ENCODE measurements around the gene NUMB. TPM values are rescaled to one million over a fixed set of nuclear protein-coding genes. Genes with fewer than 3 reads are reported as not detected.

Gene NUMB
- total RNA-seq, 1 donor from 2014 or later: 60.7 TPM

DNA sequence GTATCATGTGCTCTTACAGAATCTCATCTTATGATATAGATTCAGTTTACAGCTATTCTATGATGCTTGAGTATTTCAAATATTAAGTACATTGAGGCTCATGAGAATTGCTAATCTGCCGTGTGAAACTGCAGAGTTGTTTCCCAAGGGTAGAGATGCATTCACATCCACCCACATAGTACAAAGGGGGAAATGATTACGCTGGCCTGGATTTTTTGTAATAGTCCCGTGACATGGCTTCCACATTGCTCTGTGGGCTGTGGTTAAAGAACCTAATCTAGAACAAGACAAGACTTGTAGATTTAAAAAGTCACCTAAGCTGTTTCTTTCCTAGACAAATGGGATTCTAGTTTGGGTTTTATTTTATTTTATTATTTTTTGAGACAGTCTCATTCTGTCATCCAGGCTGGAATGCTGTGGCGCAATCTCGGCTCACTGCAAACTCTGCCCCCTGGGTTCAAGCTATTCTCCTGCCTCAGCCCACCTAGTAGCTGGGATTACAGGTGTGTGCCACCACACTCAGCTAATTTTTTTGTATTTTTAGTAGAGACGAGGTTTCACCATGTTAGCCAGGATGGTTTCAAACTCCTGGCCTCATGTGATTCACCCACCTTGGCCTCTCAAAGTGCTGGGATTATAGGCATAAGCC lies 19.4 kb upstream of the NUMB start:
- no peak for DNase-seq (ENCODE audit: low spot score)
- Mint-ChIP-seq H3K36me3 (ENCODE audit: low read depth) (no peaks in the 10 kb centered on the region), H3K27me3 (ENCODE audit: low read depth) (no peaks in the 10 kb centered on the region)

DNA sequence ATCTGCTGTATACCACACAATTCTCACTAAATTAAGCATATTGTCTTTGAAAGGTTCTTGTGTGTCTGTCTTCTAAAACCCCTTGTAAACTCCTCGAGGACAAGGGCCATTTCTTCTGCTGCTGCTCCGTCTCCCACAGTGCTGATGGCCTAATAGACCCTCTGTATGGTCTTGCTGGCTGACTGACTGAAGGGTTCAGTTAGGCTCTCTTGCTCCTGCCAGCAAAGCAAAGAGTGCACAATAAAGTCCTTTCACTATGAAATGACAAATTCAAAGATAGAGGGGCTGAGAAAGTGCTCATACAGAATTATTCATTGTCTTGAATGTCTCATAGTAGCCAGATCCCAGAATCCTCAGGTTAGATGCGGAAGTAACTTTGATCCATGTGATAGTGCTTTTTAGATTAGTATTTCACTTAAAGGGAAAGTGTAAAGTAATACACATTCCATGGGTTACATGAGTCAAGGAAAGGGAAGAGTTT lies 18.1 kb upstream of the NUMB start:
- Mint-ChIP-seq H3K27ac (ENCODE audit: unreplicated experiment) (no peak overlapping the region), H3K27me3 (ENCODE audit: low read depth) (no peaks in the 10 kb centered on the region), H3K9me3 (ENCODE audit: low read depth) (no peaks in the 10 kb centered on the region), H3K4me1 (ENCODE audit: low read depth) (peaks cover 3% of the 10 kb centered on the region), H3K36me3 (ENCODE audit: low read depth) (no peaks in the 10 kb centered on the region), H3K4me3 (ENCODE audit: unreplicated experiment) (no peak overlapping the region)
- TF ChIP-seq, protein P1, sequence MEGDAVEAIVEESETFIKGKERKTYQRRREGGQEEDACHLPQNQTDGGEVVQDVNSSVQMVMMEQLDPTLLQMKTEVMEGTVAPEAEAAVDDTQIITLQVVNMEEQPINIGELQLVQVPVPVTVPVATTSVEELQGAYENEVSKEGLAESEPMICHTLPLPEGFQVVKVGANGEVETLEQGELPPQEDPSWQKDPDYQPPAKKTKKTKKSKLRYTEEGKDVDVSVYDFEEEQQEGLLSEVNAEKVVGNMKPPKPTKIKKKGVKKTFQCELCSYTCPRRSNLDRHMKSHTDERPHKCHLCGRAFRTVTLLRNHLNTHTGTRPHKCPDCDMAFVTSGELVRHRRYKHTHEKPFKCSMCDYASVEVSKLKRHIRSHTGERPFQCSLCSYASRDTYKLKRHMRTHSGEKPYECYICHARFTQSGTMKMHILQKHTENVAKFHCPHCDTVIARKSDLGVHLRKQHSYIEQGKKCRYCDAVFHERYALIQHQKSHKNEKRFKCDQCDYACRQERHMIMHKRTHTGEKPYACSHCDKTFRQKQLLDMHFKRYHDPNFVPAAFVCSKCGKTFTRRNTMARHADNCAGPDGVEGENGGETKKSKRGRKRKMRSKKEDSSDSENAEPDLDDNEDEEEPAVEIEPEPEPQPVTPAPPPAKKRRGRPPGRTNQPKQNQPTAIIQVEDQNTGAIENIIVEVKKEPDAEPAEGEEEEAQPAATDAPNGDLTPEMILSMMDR (IDR thresholded peaks at IDR 0.05): no peak
- DNase-seq (ENCODE audit: low spot score): no peak

More for the DNA sequence above, 19.4 kb upstream of the NUMB start:
- Mint-ChIP-seq H3K9me3 (ENCODE audit: low read depth) (no peaks in the 10 kb centered on the region), H3K4me1 (ENCODE audit: low read depth) (peaks cover 3% of the 10 kb centered on the region), H3K27ac (ENCODE audit: unreplicated experiment) (no peak overlapping the region), H3K4me3 (ENCODE audit: unreplicated experiment) (no peak overlapping the region)
- TF ChIP-seq, protein P1 (IDR thresholded peaks at IDR 0.05): no peak

DNA sequence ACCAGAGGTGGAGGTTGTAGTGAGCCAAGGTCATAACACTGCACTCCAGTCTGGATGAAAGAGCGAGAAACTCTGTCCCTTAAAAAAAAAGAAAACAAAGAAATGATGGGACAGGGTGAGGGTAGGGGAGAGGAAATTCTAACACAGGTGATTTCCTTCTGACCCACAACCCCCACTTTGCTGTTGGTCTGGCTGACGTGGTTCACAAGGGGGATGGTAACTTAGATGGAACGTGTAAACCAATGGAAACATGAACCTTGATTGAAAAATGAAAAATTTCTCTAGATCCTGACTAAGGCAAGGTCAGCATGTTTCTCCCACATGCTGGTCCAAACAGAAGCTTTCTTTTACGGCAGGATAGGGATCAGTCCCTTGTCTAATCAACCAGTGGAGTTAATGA lies 16.6 kb upstream of the NUMB start:
- DNase-seq (ENCODE audit: low spot score): no peak
- no peak overlapping the region for H3K27ac Mint-ChIP-seq (ENCODE audit: unreplicated experiment)
- no peaks in the 10 kb centered on the region for H3K36me3 Mint-ChIP-seq (ENCODE audit: low read depth)
- no peak overlapping the region for H3K4me3 Mint-ChIP-seq (ENCODE audit: unreplicated experiment)
- H3K4me1 Mint-ChIP-seq (ENCODE audit: low read depth): peaks cover 3% of the 10 kb centered on the region
- TF ChIP-seq, protein P1 (IDR thresholded peaks at IDR 0.05): no peak
- no peaks in the 10 kb centered on the region for H3K27me3 Mint-ChIP-seq (ENCODE audit: low read depth)
- no peaks in the 10 kb centered on the region for H3K9me3 Mint-ChIP-seq (ENCODE audit: low read depth)

DNA sequence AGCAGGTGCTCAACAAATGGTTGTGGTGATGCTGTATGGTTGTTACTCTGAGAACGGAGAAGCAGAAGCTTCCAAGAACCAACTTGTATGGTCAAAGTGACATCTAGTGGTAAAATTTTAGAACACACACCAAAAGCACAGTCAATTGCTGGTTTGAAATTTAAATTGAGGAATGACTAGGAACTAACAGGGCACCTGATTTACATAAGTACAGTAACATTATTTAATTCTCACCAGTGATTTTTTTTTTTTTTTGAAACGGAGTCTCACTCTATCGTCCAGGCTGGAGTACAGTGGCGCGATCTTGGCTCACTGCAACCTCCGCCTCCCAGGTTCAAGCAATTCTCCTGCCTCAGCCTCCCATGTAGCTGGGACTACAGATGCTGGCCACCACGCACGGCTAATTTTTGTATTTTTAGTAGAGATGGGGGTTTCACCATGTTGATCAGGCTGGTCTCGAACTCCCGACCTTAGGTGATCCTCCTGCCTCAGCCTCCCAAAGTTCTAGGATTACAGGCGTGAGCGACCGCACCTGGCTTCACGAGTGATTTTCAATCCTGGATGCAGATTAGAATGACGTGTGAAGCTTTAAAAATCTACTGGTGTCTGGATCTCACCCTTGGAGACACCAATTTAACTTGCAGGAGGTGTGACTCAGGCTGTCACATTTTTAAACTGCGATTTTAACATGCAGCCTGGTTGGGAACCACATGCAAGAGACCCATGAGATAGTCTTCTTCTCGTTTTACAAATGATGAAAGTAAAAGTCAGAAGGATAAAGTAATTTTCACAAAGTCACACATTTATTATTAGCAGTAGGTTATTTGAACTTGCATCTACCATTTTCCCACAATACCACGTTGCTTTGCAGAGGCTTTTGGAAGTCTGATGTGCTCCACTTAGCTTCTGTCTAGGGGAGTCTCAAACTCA lies 14.1 kb upstream of the NUMB start:
- no peak for DNase-seq (ENCODE audit: low spot score)
- Mint-ChIP-seq H3K4me1 (ENCODE audit: low read depth) (peaks cover 22% of the 10 kb centered on the region), H3K4me3 (ENCODE audit: unreplicated experiment) (no peak overlapping the region), H3K27ac (ENCODE audit: unreplicated experiment) (no peak overlapping the region), H3K27me3 (ENCODE audit: low read depth) (no peaks in the 10 kb centered on the region), H3K36me3 (ENCODE audit: low read depth) (no peaks in the 10 kb centered on the region), H3K9me3 (ENCODE audit: low read depth) (no peaks in the 10 kb centered on the region)
- TF ChIP-seq, protein P1 (IDR thresholded peaks at IDR 0.05): peak; percentile 92

DNA sequence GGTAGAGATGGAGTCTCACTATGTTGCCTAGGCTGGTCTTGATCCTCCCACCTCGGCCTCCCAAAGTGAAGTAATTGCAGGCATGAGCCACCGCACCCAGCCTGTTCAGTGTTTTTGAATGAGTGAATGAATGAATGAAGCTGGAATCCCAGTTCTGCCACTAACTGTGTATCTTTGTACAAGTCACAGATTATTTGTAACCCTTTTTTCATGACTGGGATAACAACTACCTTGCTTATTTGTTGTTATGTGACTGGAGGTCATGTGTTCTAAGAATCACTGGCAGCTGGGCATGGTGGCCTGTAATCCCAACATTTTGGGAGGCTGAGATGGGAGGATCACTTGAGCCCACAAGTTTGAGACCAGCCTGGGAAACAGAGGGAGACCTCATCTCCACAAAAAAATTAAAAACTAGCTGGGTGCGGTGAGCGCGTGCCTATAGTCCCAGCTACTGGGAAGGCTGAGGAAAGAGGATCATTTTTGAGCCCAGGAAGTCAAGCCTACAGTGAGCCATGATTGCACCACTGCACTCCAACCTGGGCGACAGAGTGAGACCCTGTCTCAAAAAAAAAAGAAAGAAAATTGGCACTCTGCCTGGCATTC lies 13.3 kb upstream of the NUMB start:
- no peak overlapping the region for H3K4me3 Mint-ChIP-seq (ENCODE audit: unreplicated experiment)
- TF ChIP-seq, protein P1 (IDR thresholded peaks at IDR 0.05): no peak
- no peak for DNase-seq (ENCODE audit: low spot score)
- no peaks in the 10 kb centered on the region for H3K9me3 Mint-ChIP-seq (ENCODE audit: low read depth)
- H3K27ac Mint-ChIP-seq (ENCODE audit: unreplicated experiment): no peak overlapping the region
- H3K36me3 Mint-ChIP-seq (ENCODE audit: low read depth): no peaks in the 10 kb centered on the region
- no peaks in the 10 kb centered on the region for H3K27me3 Mint-ChIP-seq (ENCODE audit: low read depth)
- peaks cover 23% of the 10 kb centered on the region for H3K4me1 Mint-ChIP-seq (ENCODE audit: low read depth)

Data from chondrocyte (in vitro differentiated cells).